Activated CD4-positive, alpha-beta T cell treated with anti-CD3 and anti-CD28 coated beads, Interleukin-2, amount 10 ng/mL, durations not matched to agents 7 days and 5 days (primary cell): Measurements from ENCODE around the gene ITM2C. TPM values are rescaled to one million over a fixed set of nuclear protein-coding genes. Genes with fewer than 3 reads are reported as not detected.

Experiments
- CTCF ChIA-PET: fragments of 350-600 bp; sonication (Branson Sonifier 250); formaldehyde crosslinking; loops from one replicate; lab custom pipeline; 2021; ENCODE audit warnings: antibody characterized with exemption; lab: Charles Lee
- POLR2A ChIA-PET: fragments of 350-600 bp; sonication (Branson Sonifier 250); formaldehyde crosslinking; loops from one replicate; lab custom pipeline; 2021; ENCODE audit warnings: antibody characterized with exemption; lab: Charles Lee
- DNase-seq: peaks from one replicate; pipeline ENCODE4 v3.0.0-alpha.2; 2020
- H3K27ac Mint-ChIP-seq: one replicate; pipeline ENCODE4 v1.8.0; 2021; ENCODE audit warnings: mild to moderate bottlenecking, moderate library complexity, mixed read lengths
- H3K27me3 Mint-ChIP-seq: one replicate; pipeline ENCODE4 v1.8.0; 2021; ENCODE audit warnings: mixed read lengths
- H3K36me3 Mint-ChIP-seq: one replicate; pipeline ENCODE4 v1.8.0; 2021; ENCODE audit warnings: low read depth, mixed read lengths
- H3K4me1 Mint-ChIP-seq: one replicate; pipeline ENCODE4 v1.8.0; 2021; ENCODE audit warnings: mixed read lengths
- H3K4me3 Mint-ChIP-seq: one replicate; pipeline ENCODE4 v1.8.0; 2021; ENCODE audit warnings: mild to moderate bottlenecking, moderate library complexity, mixed read lengths
- H3K9me3 Mint-ChIP-seq: one replicate; pipeline ENCODE4 v1.8.0; 2021; ENCODE audit warnings: mixed read lengths
- total RNA-seq, 2 experiments: library from RNA; stranded (reverse); gene quantifications; one replicate each; pipeline ENCODE4 v1.2.3, GENCODE V29; 2021

ITM2C gene
- total RNA-seq, 2 experiments from 2014 or later = 29.4 to 30.4 TPM

DNA sequence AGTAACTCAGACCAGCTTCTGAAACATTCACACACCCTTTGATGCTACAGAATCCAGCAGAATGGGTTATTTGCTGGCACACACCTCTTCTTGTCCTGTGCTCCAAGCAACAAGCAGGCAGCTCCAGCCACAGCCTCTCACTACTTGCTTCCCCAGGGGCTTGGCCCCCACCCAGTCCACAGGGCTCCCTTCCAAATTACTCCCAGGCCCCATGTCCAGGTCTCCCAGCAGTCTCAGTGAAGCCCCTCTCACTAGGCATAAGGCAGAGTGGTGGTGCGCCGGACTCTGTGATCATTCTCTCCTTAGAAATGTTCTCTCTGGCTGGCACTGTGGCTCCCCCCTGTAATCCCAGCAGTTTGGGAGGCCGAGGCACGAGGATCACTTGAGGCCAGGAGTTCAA, 25.9 kb downstream of the ITM2C start:
- DNase-seq = no peak
- Mint-ChIP-seq H3K27me3 (peaks cover 13% of the 10 kb centered on the region), H3K4me3 (no peak overlapping the region), H3K36me3 (no peaks in the 10 kb centered on the region), H3K4me1 (peaks cover 27% of the 10 kb centered on the region), H3K27ac (no peak overlapping the region), H3K9me3 (no peaks in the 10 kb centered on the region)
- CTCF ChIA-PET = interaction anchor here (1.7 to 3.0 kb wide), 2 partner anchors 12 to 14 kb away, joined by 5 to 11 read pairs; no protein-coding TSS in a partner anchor
- POLR2A ChIA-PET = no interaction called here

DNA sequence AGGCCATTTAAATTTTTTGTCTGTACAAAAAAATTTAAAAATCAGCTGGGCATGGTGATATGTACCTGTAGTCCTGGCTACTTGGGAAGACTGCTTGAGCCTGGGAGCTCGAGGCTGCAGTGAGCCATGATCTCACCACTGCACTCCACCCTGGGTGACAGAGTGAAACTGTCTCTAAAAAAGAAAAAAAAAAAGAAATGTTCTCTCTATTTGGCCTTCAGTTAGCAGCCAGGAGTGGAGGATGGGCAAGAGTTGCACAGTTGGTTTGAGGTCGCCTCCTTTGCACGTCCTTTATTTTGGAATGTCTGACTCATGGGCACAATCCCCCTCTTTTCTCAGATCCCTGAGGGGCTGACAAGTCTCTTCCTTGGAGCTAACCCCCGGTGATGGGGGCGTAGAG, 26.3 kb downstream of the ITM2C start:
- no peak overlapping the region for H3K27ac Mint-ChIP-seq
- POLR2A ChIA-PET = no interaction called here
- H3K27me3 Mint-ChIP-seq = peaks cover 13% of the 10 kb centered on the region
- no peak overlapping the region for H3K4me3 Mint-ChIP-seq
- CTCF ChIA-PET = interaction anchor here (0.7 to 3.0 kb wide), 4 partner anchors 11 to 96 kb away, joined by 5 to 11 read pairs (median 8); no protein-coding TSS in a partner anchor
- no peaks in the 10 kb centered on the region for H3K9me3 Mint-ChIP-seq
- H3K36me3 Mint-ChIP-seq = no peaks in the 10 kb centered on the region
- H3K4me1 Mint-ChIP-seq = peaks cover 25% of the 10 kb centered on the region
- no peak for DNase-seq

DNA sequence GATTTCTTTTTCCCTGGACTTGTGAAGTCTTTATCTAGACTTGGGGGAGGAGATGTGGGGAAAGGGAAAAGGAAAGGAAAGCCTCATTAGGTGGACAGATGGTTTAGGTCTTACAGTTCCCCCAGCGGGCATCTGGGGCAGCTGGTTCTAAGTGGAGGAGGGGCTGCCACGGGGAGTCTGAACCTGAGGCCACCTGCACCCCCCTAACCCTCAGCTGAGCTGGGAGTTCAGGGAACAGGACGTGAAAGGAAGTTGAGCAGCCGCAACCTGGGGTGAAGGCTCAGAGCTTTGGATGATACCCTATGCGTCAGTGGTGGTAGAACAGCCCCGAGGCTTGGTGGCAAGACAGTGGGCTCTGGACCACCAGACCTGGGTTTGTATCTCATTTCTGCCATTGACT, 26.8 kb downstream of the ITM2C start:
- H3K9me3 Mint-ChIP-seq = no peaks in the 10 kb centered on the region
- H3K27ac Mint-ChIP-seq = no peak overlapping the region
- peaks cover 25% of the 10 kb centered on the region for H3K4me1 Mint-ChIP-seq
- no peak overlapping the region for H3K4me3 Mint-ChIP-seq
- ChIA-PET CTCF (interaction anchor here (0.7 to 3.0 kb wide), 4 partner anchors 11 to 95 kb away, joined by 5 to 11 read pairs (median 8); no protein-coding TSS in a partner anchor), POLR2A (no interaction called here)
- H3K36me3 Mint-ChIP-seq = no peaks in the 10 kb centered on the region
- DNase-seq = no peak
- H3K27me3 Mint-ChIP-seq = peaks cover 13% of the 10 kb centered on the region

GRCh38 chr2:230893338-230893737, 28.6 kb downstream of the ITM2C start:
- peaks cover 13% of the 10 kb centered on the region for H3K27me3 Mint-ChIP-seq
- CTCF ChIA-PET = interaction anchor here (0.6 to 3.0 kb wide), 7 partner anchors 9 to 99 kb away, joined by 3 to 11 read pairs (median 4); no protein-coding TSS in a partner anchor
- H3K4me3 Mint-ChIP-seq = no peak overlapping the region
- peaks cover 25% of the 10 kb centered on the region for H3K4me1 Mint-ChIP-seq
- no peaks in the 10 kb centered on the region for H3K9me3 Mint-ChIP-seq
- no peak overlapping the region for H3K27ac Mint-ChIP-seq
- H3K36me3 Mint-ChIP-seq = no peaks in the 10 kb centered on the region
- no peak for DNase-seq
- POLR2A ChIA-PET = no interaction called here

DNA sequence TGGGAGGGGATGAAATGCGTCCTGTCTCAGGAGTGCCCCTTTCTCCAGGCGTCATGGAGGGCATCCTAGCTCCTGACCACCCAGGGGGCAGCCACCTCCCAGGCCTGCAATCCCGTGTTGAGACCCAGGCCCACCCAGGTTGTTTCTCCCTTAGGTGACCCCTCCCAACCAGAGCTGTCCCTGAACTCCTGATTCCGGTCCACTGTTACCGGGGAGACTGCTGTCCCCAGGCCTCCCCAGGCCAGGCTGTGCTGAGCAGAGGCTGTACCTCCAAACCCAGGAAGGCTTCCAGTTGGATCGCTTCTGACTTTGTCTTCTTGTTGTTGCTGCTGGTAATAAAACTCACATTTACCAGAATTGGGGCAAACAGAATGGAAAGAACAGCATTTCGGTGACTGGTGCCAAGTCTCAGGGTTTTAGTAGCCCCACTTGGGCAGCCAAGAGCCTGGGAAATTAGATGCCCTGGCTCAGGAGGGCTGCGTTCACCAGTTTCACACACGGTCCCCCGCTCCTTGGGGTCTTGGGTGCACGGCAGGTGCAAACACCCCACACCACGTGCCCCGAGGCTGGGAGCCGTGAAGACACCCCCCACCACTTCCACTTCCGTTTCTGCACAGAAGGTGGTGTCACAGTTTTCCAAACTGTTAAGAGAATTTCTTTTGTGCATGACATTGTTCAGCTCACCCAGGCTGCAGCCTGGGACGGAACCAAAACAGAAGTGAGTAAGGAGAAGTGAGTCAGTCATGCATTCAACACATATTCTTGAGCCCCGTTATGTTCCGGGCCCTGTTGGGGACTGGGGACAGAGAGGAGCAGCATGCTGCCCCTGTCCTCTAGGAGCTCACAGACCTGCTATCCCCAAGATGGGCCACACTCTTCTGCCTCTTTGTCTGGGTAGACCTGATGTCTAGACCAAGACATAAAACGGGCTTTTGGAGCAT, 29.4 kb downstream of the ITM2C start:
- H3K27ac Mint-ChIP-seq = no peak overlapping the region
- peaks cover 25% of the 10 kb centered on the region for H3K4me1 Mint-ChIP-seq
- peaks cover 13% of the 10 kb centered on the region for H3K27me3 Mint-ChIP-seq
- CTCF ChIA-PET = interaction anchor here (0.9 to 2.8 kb wide), 5 partner anchors 9 to 93 kb away, joined by 3 to 10 read pairs (median 4); no protein-coding TSS in a partner anchor
- H3K4me3 Mint-ChIP-seq = no peak overlapping the region
- H3K9me3 Mint-ChIP-seq = no peaks in the 10 kb centered on the region
- POLR2A ChIA-PET = no interaction called here
- DNase-seq = no peak
- H3K36me3 Mint-ChIP-seq = no peaks in the 10 kb centered on the region

GRCh38 chr2:230895536-230896345, 31.0 kb downstream of the ITM2C start:
- Mint-ChIP-seq H3K4me3 (no peak overlapping the region), H3K27ac (no peak overlapping the region), H3K4me1 (peaks cover 26% of the 10 kb centered on the region)

DNA sequence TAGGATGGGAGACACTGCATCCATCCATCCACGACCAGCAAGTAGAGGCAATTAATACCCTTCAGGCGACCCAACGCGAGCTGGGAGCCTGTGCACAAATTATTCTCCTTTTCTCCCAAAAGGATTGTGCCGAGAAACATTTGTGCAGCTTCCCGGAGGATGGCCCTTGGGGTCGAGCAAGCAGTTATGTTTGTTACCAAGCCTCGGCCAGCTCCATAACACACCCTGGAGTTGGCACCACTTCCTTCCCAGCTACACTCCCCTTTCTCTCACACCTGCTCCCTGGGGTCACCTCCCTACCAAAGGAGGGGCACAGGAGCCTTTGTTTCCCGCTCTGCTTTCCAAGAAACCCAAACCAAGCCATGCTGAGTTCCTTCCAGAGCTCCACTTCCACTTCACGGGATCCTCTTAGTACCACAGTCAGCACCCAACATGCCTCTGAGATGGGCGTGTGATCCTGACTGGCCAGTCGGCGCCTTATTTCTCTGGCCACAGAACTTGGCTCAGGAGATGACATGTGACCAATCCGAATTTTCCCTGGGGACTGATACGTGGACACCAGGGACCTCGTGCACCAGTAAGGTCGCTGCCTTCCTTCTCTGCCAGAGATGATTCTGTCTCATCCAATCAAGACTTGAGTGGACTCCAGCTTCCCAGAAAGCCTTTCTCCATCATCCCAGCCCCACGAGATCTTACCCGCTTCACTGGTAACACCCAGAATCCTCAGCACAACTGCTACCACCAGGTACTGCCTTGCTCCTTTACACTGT, 31.8 kb downstream of the ITM2C start:
- CTCF ChIA-PET = interaction anchor here (0.6 to 1.6 kb wide), 4 partner anchors 10 to 91 kb away, joined by 3 to 5 read pairs (median 3); no protein-coding TSS in a partner anchor
- H3K27me3 Mint-ChIP-seq = peaks cover 16% of the 10 kb centered on the region
- POLR2A ChIA-PET = no interaction called here
- no peak overlapping the region for H3K4me3 Mint-ChIP-seq
- H3K36me3 Mint-ChIP-seq = no peaks in the 10 kb centered on the region
- H3K4me1 Mint-ChIP-seq = peaks cover 20% of the 10 kb centered on the region
- H3K9me3 Mint-ChIP-seq = no peaks in the 10 kb centered on the region
- no peak overlapping the region for H3K27ac Mint-ChIP-seq
- peak; percentile 3 for DNase-seq

More at GRCh38 chr2:230895536-230896345, 31.0 kb downstream of the ITM2C start:
- CTCF ChIA-PET = interaction anchor here (0.6 to 1.7 kb wide), 7 partner anchors 9 to 317 kb away, joined by 3 to 4 read pairs (median 3); no protein-coding TSS in a partner anchor
- Mint-ChIP-seq H3K9me3 (no peaks in the 10 kb centered on the region), H3K36me3 (no peaks in the 10 kb centered on the region), H3K27me3 (peaks cover 14% of the 10 kb centered on the region)
- DNase-seq = peak; percentile 3
- POLR2A ChIA-PET = no interaction called here

DNA sequence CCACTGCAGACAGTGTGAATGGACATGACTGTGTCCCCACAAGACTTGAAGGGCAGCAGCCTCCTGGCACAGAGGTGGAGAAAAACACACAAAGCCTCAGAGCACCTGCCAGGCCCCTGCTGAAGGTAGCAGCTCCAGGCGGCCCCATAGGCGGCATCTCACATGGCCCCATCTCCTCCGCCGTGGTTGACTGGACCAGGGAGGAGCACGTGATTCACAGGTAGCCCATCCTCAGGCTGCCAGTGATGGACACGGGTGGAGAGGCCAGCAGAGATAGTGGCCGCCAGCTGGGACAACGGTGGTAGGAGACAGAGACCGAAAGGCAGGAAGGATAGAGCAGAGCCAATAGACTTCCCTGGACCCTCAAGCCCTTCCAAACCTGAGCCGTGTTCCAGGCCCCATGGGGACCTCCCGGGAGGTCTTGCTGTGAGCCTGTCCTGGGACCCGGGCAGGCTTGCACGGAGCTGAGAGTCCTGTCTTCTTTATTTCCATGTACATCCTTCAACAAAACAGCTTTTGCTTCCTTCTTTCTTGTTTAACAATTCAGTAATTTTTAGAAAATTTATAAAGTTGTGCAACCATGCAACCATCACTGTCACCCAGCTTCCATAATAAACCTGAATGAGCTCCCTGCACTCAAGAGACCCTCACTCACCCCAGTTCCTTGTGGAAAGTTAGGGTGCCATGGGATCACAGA, 33.4 kb downstream of the ITM2C start:
- H3K4me3 Mint-ChIP-seq = no peak overlapping the region
- peaks cover 14% of the 10 kb centered on the region for H3K27me3 Mint-ChIP-seq
- ChIA-PET CTCF (interaction anchor here (0.9 to 4.9 kb wide), 6 partner anchors 24 to 90 kb away, joined by 3 to 31 read pairs (median 4); partner anchors contain the start of gene ITM2C), POLR2A (no interaction called here)
- no peak overlapping the region for H3K27ac Mint-ChIP-seq
- H3K9me3 Mint-ChIP-seq = no peaks in the 10 kb centered on the region
- H3K36me3 Mint-ChIP-seq = no peaks in the 10 kb centered on the region
- peaks cover 19% of the 10 kb centered on the region for H3K4me1 Mint-ChIP-seq
- peak; percentile 4 for DNase-seq

DNA sequence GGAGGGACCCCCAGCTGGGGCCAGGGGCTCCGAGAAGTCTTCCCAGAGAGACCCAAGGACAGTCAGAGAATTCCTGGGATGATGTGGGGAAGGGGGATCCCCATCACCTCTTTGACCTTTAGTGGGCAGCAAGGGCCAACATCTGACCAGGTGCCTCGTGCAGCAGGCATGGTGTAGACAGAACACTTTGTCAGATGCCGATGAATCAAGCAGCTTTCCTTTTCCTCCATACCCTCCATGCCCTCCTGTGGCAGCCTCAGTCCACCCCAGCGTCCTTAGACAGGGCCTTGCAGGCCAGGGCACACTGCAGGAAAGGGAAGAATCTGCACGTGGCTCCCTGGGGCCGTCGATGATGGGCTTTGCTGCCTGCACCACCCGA, 34.0 kb downstream of the ITM2C start:
- H3K27me3 Mint-ChIP-seq = peaks cover 15% of the 10 kb centered on the region
- H3K4me1 Mint-ChIP-seq = peaks cover 22% of the 10 kb centered on the region
- CTCF ChIA-PET = interaction anchor here (0.9 to 4.9 kb wide), 4 partner anchors 32 to 89 kb away, joined by 3 to 31 read pairs (median 4); partner anchors contain the start of gene ITM2C
- no peaks in the 10 kb centered on the region for H3K9me3 Mint-ChIP-seq
- POLR2A ChIA-PET = no interaction called here
- no peak overlapping the region for H3K27ac Mint-ChIP-seq
- no peaks in the 10 kb centered on the region for H3K36me3 Mint-ChIP-seq
- DNase-seq = peak; percentile 2
- no peak overlapping the region for H3K4me3 Mint-ChIP-seq

DNA sequence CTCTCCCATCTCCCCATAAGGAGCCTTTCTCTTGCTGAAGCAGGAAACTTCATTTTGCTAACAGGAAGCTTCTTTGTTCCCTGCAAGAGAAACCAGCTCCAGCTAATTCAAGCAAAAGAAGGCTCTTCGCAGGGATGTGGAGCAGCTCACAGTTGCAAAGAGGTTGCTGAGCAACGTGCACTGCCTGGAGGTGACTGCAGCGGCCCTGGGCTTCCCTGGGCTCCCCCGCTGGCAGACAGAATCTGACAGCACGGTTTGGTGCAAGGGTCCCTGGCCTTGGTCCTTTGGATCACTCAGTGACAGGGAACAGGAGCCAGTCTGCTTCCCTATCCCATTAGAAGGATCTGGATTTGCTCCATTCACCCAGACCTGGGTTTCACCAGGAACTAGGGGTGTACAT, 34.5 kb downstream of the ITM2C start:
- peaks cover 22% of the 10 kb centered on the region for H3K4me1 Mint-ChIP-seq
- H3K27ac Mint-ChIP-seq = no peak overlapping the region
- no peak overlapping the region for H3K4me3 Mint-ChIP-seq
- CTCF ChIA-PET = interaction anchor here (4.9 kb wide), 1 partner anchor 88 kb away, joined by 31 read pairs; no protein-coding TSS in a partner anchor
- peaks cover 15% of the 10 kb centered on the region for H3K27me3 Mint-ChIP-seq
- H3K36me3 Mint-ChIP-seq = no peaks in the 10 kb centered on the region
- POLR2A ChIA-PET = no interaction called here
- peak; percentile 3 for DNase-seq
- no peaks in the 10 kb centered on the region for H3K9me3 Mint-ChIP-seq

- Mint-ChIP-seq H3K27me3 (peaks cover 15% of the 10 kb centered on the region), H3K27ac (no peak overlapping the region), H3K4me1 (peaks cover 22% of the 10 kb centered on the region), H3K4me3 (no peak overlapping the region), H3K9me3 (no peaks in the 10 kb centered on the region), H3K36me3 (no peaks in the 10 kb centered on the region)
- CTCF ChIA-PET = interaction anchor here (0.9 to 4.9 kb wide), 2 partner anchors 25 to 88 kb away, joined by 3 to 31 read pairs; partner anchors contain the start of gene GPR55
- POLR2A ChIA-PET = no interaction called here
- peak; percentile 7 for DNase-seq
Observed at GRCh38 chr2:230899786-230900185, 35.0 kb downstream of the ITM2C start.
